ENCODE data around the gene RFT1.
"Not testable (repeated sequence)": the region's sequence is repeated elsewhere in the genome, so short reads cannot be mapped to it uniquely, and the experiment has no call there.

The RFT1 gene

DNA sequence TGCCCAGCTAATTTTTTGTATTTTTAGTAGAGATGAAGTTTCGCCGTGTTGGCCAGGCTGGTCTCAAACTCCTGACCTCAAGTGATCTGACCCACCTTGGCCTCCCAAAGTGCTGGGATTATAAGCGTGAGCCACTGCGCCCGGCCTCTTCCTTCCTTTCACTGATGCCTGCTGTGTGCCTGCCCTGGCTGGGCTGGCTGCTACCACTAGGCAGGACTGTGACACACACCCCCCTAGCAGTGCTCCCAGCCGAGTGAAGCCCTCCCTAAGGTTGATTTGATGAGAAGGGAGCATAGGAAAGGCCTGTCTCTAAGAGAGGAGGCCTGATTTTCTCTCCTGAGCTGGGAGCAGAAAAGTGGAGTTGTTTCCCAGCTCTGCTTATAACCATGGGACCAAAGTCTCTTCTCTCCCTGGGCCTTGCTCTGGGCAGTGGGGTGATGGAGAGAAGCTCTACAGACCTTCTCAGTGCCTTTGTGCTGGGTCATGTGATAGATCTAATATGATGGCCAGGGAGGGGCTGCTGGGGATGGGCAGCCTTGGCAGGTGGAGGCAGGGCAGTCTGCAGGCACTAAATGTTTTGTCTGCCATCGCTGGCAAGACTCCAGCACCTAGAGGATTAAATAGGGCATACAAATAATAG lies 64.3 kb downstream of the RFT1 start:
- no peak for DNase-seq

DNA sequence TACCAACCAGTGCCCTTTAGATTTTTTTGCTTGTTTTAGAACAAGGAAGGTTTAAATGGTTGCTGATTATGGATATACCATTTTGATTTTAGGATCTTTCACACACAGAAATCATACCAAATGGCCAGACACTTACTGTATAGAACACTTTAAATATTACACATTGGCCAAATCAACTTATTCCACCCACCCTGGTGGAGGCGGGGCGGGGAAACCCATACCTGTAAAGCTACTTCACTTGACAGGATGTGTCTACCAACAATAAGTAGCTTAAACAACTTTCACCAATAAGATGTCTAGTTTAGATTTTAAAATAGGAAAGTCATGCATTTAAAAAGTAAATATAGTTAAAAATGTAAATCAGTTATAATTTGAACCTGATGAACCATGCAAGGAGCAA lies 67.3 kb downstream of the RFT1 start:
- DNase-seq, result no peak

DNA sequence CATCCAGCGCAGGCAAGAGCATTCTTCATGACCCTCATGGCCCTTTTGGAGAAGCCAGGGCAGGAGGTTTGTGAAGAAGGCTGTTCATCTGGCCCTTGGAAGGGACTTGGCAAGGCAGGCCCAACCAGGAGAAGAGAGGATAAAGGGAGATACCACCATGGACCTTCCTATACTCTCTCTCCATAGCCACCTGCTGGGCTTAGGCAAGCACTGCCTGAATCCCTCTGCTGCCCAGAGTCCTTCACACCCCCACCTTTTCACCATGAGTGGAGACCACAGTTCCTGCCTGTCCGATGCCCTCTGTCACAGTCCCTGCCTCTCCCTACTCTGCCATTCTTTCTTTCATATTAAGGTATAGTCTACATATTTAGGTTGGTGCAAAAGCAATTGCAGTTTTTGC lies 73.8 kb downstream of the RFT1 start:
- DNase-seq, result peak; percentile 21

DNA sequence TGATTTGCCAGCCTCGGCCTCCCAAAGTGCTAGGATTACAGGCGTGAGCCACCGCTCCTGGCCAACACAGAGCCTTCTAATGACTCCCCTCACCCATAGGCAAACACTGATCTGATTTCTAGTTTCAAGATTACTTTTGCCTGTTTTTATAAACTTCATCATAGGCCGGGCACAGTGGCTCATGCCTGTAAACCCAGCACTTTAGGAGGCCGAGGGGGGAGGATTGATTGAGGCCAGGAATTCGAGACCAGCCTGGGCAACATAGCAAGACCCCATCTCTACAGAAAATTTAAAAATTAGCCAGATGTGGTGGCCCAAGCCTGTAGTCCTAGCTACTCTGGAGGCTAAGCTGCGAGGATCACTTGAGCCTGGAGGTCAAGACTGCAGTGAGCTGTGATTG lies 76.0 kb downstream of the RFT1 start:
- DNase-seq, result not testable (repeated sequence)

DNA sequence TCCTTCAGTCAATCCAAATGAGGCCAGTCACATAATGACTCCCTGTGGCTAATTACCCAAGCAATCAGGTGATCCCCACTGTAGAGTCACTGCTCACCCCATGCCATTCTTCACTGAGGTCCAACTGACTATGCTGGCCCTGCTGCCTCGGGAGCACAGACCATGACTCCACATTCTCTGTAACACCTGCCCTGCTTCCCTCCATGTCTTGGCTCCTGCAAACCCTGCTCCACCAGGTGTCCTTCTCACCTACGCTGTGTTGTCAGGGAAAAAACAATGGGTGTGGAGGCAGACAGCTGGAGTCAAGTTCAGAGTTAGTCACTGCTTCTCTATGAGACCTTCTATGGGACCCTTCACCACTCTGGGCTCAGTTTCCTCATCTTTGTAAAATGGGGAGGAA lies 78.3 kb downstream of the RFT1 start:
- DNase-seq, result peak; percentile 28

DNA sequence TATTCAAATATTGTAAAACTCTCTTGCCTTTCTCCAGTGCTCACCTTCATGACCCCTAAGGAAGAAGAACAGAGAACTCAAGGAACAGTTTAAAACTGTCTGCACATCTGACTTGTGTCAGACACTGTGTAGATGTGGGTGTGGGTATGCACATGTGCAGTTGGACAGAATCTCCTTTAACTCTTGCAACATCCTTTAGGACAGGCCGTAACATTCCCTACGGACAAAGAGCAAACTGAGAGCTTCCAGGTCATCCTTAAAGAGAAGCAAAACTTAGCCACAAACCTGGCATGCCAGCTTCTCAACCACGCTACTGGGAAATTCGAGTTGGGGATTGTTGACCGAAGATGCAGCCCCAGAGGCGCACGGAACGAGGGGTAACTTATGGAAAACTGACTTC lies 80.2 kb downstream of the RFT1 start:
- DNase-seq, result no peak

DNA sequence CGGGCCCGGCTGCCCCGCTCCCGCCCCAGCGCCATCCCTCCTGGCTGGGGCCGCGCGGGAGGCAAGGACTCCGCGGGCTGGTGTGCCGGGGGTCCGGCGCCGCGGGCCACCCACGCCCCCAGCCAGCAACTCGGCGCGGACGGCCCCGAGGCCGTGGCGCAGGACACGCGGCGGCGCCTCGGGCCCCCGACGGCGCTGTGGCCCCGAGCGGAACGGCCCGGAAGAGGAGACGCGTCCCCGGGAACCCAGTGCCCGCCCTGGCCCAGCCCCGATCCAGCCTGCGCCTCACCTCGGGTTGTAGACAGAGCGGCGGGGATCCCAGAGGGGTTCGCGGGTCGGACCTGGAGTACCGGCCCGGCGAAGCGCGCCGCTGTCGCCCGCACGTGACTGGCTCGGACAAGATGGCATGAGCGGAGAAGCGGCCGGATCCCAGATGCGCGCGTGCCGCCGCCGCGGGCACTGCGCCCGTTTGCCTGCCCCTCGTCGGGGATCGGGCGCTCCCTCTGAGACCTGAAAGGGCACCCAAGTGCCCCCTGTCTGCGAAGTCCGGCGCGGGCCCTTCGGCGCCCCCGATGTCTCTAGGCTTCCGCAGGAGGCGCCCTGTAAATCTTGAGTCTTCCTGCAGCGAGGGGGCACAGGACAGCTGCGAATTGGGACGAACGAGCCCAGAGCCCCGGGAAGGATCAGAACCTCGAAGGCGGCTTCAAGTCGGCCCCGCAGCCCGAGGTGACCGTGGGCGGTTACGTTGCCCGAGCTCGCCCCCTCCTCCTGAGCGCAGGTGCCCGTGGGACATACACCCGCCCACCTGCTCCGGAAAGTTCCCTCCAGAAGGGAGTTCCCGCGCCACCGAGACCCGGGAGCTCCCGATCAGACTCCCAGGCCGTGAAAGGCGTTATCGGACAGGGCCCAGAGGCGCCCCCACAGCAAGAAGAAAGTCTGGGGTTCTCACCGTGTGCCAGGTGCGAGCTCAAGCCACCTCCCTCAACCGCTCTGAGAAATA lies 83.8 kb downstream of the RFT1 start:
- no peak for DNase-seq

DNA sequence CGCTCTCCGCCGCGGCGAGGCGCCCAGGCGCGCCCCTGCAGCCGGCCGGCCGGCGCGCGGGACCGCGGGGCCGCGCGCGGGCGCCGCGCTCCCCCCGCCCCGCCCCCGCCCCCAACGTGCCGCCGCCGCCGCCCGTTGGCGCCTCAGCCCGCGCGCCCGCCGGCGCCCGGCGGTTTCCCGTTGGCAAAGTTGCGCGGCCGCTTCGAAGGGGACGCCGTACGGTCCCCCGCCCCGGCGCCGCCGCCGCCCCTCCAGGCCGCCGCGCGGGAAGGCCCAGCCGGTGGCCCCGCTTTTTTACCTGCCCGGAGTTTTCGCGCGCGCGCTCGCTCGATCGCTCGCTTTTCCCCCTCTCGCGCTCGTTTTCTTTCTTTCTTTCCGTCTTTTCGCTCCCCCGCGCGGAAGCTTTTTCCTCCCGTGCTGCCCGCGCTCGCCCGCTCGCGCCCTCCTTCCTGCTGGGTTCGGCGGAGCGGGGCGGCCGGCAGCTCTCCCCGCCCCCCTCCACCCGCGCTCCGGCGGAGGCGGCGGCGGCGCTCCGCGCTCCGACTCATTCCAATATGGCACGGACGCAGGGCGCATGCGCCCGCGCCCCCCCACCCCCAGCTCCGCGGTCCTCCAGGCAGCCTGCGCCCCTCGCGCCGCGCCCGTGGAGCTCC lies 84.6 kb downstream of the RFT1 start, which contains the start of gene SFMBT1:
Gene SFMBT1, minus strand, starts transcription at position 556 of the 653 bp plus-strand sequence. CDS start 76,945 bp downstream, outside the sequence.
- DNase-seq, result no peak

DNA sequence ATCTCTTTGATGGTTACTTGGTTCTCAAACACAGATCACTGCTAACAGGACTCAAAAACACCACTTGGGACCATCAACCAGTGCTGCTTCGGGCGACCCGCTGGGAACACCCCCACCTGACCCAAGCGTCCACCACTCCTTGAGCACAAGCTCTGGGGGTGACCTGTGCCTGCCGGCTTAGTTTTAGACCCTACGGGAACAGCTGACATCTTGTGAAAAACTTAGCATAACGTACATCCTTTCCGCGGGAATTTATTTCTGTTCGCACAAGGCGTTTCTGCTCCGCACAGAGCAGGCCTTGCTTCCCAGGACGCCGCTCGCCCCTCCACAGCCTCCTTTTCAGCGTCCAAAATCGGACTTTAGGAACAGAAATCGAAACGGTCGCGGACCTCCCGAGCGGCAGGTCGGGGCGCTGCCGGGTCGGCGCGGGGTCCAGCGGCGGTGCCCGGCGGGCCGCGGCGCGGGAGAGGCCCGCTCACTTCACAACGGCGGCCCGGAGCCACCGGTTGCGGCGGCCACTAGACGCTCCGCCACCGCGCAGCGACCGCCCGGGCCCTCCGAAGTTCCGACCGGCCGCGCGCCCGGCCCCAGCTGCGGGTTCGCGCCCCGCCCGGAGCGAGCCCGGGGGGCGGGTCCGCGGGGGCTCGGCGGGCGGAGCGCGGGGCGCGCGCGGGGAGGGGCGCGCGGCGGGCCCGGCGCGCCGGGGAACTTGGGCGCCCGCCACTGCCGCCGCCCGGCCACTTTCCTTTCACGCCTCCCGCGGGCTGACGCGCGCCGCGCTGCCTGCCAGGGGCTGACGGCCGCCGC lies 85.3 kb downstream of the RFT1 start:
- peak; percentile 11 for DNase-seq

DNA sequence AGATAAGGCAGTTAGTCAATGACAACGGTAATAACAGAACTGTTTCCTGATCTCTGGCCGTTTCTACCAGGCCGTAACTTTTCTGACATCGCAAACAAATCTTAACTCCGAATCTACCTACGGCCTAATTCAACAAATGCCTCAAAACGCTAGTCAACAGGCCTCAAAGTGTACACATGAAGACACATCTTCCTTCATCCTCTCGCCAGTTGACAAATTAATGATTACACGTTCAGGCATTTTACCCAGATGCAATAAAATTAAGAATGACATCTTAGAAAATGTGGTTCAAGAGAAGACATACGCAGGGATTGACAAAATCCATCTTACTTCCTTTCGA lies 85.9 kb downstream of the RFT1 start:
- DNase-seq, result no peak

DNA sequence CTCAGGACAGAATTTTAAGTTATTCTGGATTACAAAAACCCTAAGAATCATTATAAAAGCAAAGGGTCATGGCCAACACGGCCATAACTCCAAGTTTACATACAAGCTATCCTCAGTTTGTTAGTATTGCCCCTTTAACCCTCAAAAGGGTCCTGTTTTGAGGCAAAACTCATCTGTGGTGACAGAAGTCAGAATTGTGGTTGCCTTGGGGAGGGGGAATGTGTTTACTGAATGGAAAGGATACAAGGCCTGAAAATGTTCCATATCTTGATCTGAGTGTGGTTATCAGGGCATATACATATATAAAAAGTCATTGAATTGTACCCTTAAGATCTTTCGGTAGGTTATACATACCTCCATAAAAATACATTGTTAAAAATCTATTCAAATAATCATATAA lies 86.5 kb downstream of the RFT1 start:
- DNase-seq, result no peak

DNA sequence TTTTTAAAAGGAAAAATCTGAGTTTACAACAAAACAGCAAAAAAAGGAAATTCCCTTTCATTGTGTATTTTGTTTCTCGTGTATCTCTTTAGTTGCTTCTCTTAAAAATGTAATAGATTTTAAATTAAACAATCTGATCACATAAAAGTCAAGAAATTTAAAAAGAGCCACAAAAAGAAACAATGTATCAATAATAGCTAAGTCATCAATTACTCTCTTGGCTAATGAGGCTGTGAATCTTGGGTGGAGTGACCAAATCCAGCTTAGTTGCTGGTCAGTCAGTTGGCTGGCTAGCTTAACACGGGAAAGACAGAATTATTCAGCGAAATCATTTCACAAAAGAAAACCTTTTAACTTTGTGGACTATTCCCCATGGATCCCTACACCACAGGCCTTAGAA lies 87.6 kb downstream of the RFT1 start:
- no peak for DNase-seq

DNA sequence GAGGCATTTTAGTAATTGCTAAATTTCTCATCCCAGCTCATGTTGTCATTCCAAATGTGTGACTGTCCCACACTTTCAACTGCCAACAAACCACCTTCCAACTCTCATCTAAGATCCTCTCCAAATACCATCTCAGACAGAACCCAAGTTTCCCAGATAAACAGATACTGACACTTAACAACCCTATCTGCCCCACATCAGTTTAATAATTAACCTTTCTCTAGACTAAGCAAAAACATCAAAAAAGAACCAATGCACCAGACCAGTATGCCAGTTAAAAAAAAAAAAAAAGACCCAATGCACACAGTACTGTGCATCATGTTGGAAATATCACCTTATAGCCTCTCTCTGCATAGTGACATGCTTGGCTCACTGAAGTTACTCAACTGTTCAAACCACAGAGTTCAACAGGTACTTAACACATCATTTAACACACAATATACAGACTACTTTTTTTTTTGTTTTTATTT lies 89.8 kb downstream of the RFT1 start:
- DNase-seq, result no peak

DNA sequence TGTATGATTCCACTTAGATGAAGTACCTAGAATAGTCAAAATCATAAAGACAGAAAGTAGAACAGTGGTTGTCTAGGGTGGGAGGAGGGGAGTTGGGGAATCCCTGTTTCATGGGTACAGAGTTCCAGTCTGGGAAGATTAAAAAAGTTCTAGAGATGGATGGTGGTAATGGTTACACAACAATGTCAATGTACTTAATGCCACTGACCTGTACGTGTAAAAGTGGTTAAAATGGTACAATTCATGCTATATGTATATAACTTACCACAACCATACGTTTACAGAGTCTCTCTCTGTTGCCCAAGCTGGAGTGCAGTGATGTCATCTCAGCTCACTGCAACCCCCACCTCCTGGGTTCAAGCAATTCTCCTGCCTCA lies 90.9 kb downstream of the RFT1 start:
- DNase-seq, result no peak

DNA sequence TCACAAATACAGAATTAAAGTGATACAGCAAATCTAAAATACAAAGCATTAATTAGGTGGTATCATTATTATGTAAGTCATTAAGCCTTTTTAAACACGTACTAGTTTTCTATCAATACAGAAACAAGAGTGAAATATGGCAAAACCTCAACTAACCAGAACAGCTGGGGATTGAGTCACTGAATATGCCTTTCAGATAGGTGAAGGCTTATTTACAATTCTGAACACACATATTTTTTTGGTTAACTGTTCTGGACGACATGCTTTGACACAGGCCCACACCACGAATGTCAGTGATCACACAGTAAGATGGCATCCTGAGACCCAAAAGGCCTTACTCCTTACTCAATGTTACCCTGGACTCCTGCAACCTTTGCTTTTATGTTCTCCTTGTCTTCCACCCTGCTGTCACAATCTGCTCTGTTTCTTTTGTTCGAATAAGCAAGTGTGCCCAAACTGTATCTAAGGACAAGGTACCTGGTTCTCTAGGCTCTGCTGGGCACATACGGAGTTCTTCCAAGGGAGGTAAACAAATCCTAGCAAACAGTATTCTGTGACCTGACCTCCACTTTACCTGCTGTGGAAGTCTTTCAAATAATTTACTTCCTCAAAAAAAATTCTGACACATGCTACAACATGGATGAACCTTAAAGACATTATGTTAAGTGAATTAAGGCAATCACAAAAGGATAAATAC lies 91.4 kb downstream of the RFT1 start:
- no peak for DNase-seq
